GM23248 (cell line): ENCODE data around the gene DLX2. TPM values are rescaled to one million over a fixed set of nuclear protein-coding genes. Genes with fewer than 3 reads are reported as not detected.

ENCODE experiments used
- DNase-seq: peaks from one replicate; pipeline ENCODE4 v3.0.0-alpha.2; 2015
- H2AFZ ChIP-seq: fragments of 200-600 bp; sonication (generic); 2 replicates; pipeline ENCODE4 v1.6.1; 2016; ENCODE audit warnings: antibody characterized with exemption
- H3F3A ChIP-seq: fragments of 200-600 bp; sonication (generic); 2 replicates; pipeline ENCODE4 v1.6.1; 2016; ENCODE audit warnings: mild to moderate bottlenecking, antibody characterized with exemption, mixed run types; ENCODE audit not compliant: insufficient read depth
- H3K27ac ChIP-seq: fragments of 200-600 bp; sonication (generic); 2 replicates; pipeline ENCODE4 v1.5.1; 2016; ENCODE audit warnings: mild to moderate bottlenecking
- H3K27me3 ChIP-seq: fragments of 200-600 bp; sonication (generic); replicated peaks from 2 replicates; pipeline ENCODE4 v1.6.1; 2016; ENCODE audit warnings: mild to moderate bottlenecking; ENCODE audit not compliant: insufficient read depth
- H3K36me3 ChIP-seq: fragments of 200-600 bp; sonication (generic); 2 replicates; pipeline ENCODE4 v1.6.1; 2016; ENCODE audit warnings: low read depth, mild to moderate bottlenecking
- H3K4me1 ChIP-seq: fragments of 200-600 bp; sonication (generic); 2 replicates; pipeline ENCODE4 v1.6.1; 2016; ENCODE audit warnings: mild to moderate bottlenecking; ENCODE audit not compliant: insufficient read depth
- H3K4me2 ChIP-seq: fragments of 200-600 bp; sonication (generic); one replicate; pipeline ENCODE4 v1.6.1; 2016; ENCODE audit warnings: mild to moderate bottlenecking; ENCODE audit not compliant: unreplicated experiment
- H3K4me3 ChIP-seq: fragments of 200-600 bp; sonication (generic); 2 replicates; pipeline ENCODE4 v1.5.1; 2016; ENCODE audit warnings: mild to moderate bottlenecking
- H3K79me2 ChIP-seq: fragments of 200-600 bp; sonication (generic); 2 replicates; pipeline ENCODE4 v1.6.1; 2016; ENCODE audit warnings: mild to moderate bottlenecking; ENCODE audit not compliant: insufficient read depth
- H3K9ac ChIP-seq: fragments of 200-600 bp; sonication (generic); 2 replicates; pipeline ENCODE4 v1.6.1; 2016; ENCODE audit warnings: mild to moderate bottlenecking
- H3K9me2 ChIP-seq: fragments of 200-600 bp; sonication (generic); 2 replicates; pipeline ENCODE4 v1.6.1; 2016; ENCODE audit warnings: mixed run types, mild to moderate bottlenecking, moderate library complexity; ENCODE audit not compliant: insufficient read depth
- H3K9me3 ChIP-seq: fragments of 200-600 bp; sonication (generic); one replicate; pipeline ENCODE4 v1.6.1; 2017; ENCODE audit warnings: low read depth
- H4K20me1 ChIP-seq: fragments of 200-600 bp; sonication (generic); 2 replicates; pipeline ENCODE4 v1.6.0; 2016; ENCODE audit not compliant: insufficient read depth
- EZH2 ChIP-seq: fragments of 200-600 bp; sonication (generic); IDR thresholded peaks from 2 replicates; pipeline ENCODE4 v1.6.1; 2018; ENCODE audit warnings: antibody characterized with exemption, mild to moderate bottlenecking; ENCODE audit not compliant: insufficient read depth, poor library complexity, severe bottlenecking
- EZH2phosphoT487 ChIP-seq: fragments of 200-600 bp; sonication (generic); IDR thresholded peaks from 2 replicates; pipeline ENCODE4 v1.6.1; 2018; ENCODE audit warnings: antibody characterized with exemption, moderate library complexity, mild to moderate bottlenecking, low read depth; ENCODE audit not compliant: insufficient read depth
- WGBS, 2 experiments: methylation state at CpG; one replicate each; pipeline ENCODE4 v1.1.6; 2015 to 2017; ENCODE audit warnings: low lambda C conversion rate in 2 of 2, low coverage in 1 of 2; ENCODE audit errors: missing lambda C conversion rate in 2 of 2; 5-methylcytosine and 5-hydroxymethylcytosine counted together
- in situ Hi-C: fragments of 300-500 bp; cut with MboI; formaldehyde crosslinking; loops from 2 replicates; pipeline ENCODE4 v1.15.0; 2020
- polyA plus RNA-seq: library from polyadenylated mRNA; unstranded; fragments of >200 nt; fragmentation: Nextera tagmentation; extraction: Ambion mirVana; gene quantifications from 2 replicates; pipeline ENCODE4 v1.2.1, GENCODE V29; 2016
- total RNA-seq: library from RNA; depleted of rRNA; stranded (reverse); fragments of >200 nt; shearing (Covaris generic); gene quantifications from 2 replicates; pipeline ENCODE4 v1.2.3, GENCODE V29; 2014; rRNA removed

DLX2 gene
- total and polyA plus RNA-seq, 2 experiments from 2014 or later, result 2.8 to 6.0 TPM

GRCh38 chr2:172049567-172050120, 53.1 kb downstream of the DLX2 start:
- in situ Hi-C loops, result no loop called here
- peaks cover 6% of the 10 kb centered on the region; the same call in 1 of the 2 replicates for H3K4me1 ChIP-seq
- no peak overlapping the region for H3K27ac ChIP-seq
- H3K4me3 ChIP-seq, result no peak overlapping the region
- no peaks in the 10 kb centered on the region for H3K79me2 ChIP-seq
- H3K4me2 ChIP-seq, result no peak overlapping the region
- H3F3A ChIP-seq, result no peaks in the 10 kb centered on the region
- no peaks in the 10 kb centered on the region for H3K9me3 ChIP-seq
- H2AFZ ChIP-seq, result no peak overlapping the region
- H3K27me3 ChIP-seq, result no peaks in the 10 kb centered on the region
- no peaks in the 10 kb centered on the region for H3K36me3 ChIP-seq
- TF ChIP-seq EZH2phosphoT487 (no peak), EZH2 (no peak)
- H4K20me1 ChIP-seq, result no peaks in the 10 kb centered on the region
- DNase-seq, result no peak
- WGBS, 2 experiments, result 96 to 98% methylated on average over 2 of the region's 2 CpGs
- no peaks in the 10 kb centered on the region for H3K9me2 ChIP-seq
- no peak overlapping the region for H3K9ac ChIP-seq

Other genes with a start within 250 kb of the DLX2 start
- gene SLC25A12, start 208.7 kb downstream of the DLX2 start, total RNA-seq, result 17.6 and 21.0 TPM in 2 replicates
- 13.7 and 15.1 TPM in 2 replicates for gene SLC25A12, start 208.7 kb downstream of the DLX2 start, polyA plus RNA-seq
- 43.6 and 56.6 TPM in 2 replicates for gene HAT1, start 180.4 kb downstream of the DLX2 start, total RNA-seq
- gene HAT1, start 180.4 kb downstream of the DLX2 start, polyA plus RNA-seq, result 96.2 and 100 TPM in 2 replicates
- 3.8 and 4.1 TPM in 2 replicates for gene METAP1D, start 102.9 kb downstream of the DLX2 start, total RNA-seq
- gene METAP1D, start 102.9 kb downstream of the DLX2 start, polyA plus RNA-seq, result 5.1 and 6.9 TPM in 2 replicates
- gene DLX1, start 17.4 kb downstream of the DLX2 start, total RNA-seq, result 3.3 and 3.8 TPM in 2 replicates
- gene DLX1, start 17.4 kb downstream of the DLX2 start, polyA plus RNA-seq, result 7.9 and 9.5 TPM in 2 replicates